Measurements from ENCODE around the gene CTSK. TPM values are rescaled to one million over a fixed set of nuclear protein-coding genes. Genes with fewer than 3 reads are reported as not detected.

CTSK gene
- total RNA-seq, 1 donor from 2014 or later = 3.5 TPM

DNA sequence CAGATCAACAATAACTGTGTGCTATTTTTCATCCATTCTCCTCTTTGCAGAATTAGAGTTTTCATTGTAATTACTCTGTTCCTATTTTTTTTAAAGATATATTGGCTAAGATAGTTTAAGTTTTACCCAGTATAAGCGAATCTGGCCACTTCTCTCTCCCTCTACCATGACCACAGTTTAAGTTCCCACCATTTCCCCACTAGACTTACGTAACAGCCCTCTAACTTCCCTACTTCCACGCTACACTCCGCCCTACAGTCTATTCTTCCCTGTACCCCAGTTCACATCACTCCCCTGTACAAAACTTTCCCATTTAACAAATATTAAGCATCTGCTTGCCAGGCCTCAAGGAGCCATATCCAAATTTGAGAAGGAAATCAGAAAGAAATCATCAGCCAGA, 16.5 kb downstream of the CTSK start:
- Mint-ChIP-seq H3K4me3 (no peak overlapping the region), H3K36me3 (ENCODE audit: low read depth) (peaks cover 7% of the 10 kb centered on the region), H3K9me3 (no peaks in the 10 kb centered on the region), H3K27ac (no peak overlapping the region), H3K4me1 (peaks cover 14% of the 10 kb centered on the region), H3K27me3 (no peaks in the 10 kb centered on the region)
- no peak for DNase-seq
- ChIA-PET POLR2A (interaction anchor here (0.6 kb wide), 1 partner anchor 26 kb away, joined by 3 read pairs; the partner anchor contains the start of gene CTSS), CTCF (no interaction called here)
- intact Hi-C loops (cut with micrococcal nuclease) = no loop called here
- no peak for TF ChIP-seq CTCF (IDR thresholded peaks at IDR 0.05)
- no peak for ATAC-seq (ENCODE audit: low read depth)

GRCh38 chr1:150789396-150789795, 18.7 kb downstream of the CTSK start:
- no peak overlapping the region for H3K4me3 Mint-ChIP-seq
- no peaks in the 10 kb centered on the region for H3K36me3 Mint-ChIP-seq (ENCODE audit: low read depth)
- peaks cover 14% of the 10 kb centered on the region for H3K4me1 Mint-ChIP-seq
- ATAC-seq (ENCODE audit: low read depth) (no peak), DNase-seq (no peak)
- CTCF ChIA-PET = no interaction called here
- H3K9me3 Mint-ChIP-seq = no peaks in the 10 kb centered on the region
- H3K27me3 Mint-ChIP-seq = no peaks in the 10 kb centered on the region
- intact Hi-C loops (cut with micrococcal nuclease) = no loop called here
- H3K27ac Mint-ChIP-seq = no peak overlapping the region
- POLR2A ChIA-PET = no interaction called here
- no peak for TF ChIP-seq CTCF (IDR thresholded peaks at IDR 0.05)

GRCh38 chr1:150788946-150789345, 19.1 kb downstream of the CTSK start:
- ChIA-PET CTCF (interaction anchor here (1.2 kb wide), 1 partner anchor 228 kb away, joined by 3 read pairs; no protein-coding TSS in a partner anchor), POLR2A (no interaction called here)
- ATAC-seq (ENCODE audit: low read depth) (no peak), DNase-seq (no peak)
- no peak for TF ChIP-seq CTCF (IDR thresholded peaks at IDR 0.05)
- Mint-ChIP-seq H3K4me1 (peaks cover 14% of the 10 kb centered on the region), H3K27ac (no peak overlapping the region), H3K9me3 (no peaks in the 10 kb centered on the region), H3K4me3 (no peak overlapping the region), H3K27me3 (no peaks in the 10 kb centered on the region), H3K36me3 (ENCODE audit: low read depth) (no peaks in the 10 kb centered on the region)
- intact Hi-C loops (cut with micrococcal nuclease) = no loop called here

DNA sequence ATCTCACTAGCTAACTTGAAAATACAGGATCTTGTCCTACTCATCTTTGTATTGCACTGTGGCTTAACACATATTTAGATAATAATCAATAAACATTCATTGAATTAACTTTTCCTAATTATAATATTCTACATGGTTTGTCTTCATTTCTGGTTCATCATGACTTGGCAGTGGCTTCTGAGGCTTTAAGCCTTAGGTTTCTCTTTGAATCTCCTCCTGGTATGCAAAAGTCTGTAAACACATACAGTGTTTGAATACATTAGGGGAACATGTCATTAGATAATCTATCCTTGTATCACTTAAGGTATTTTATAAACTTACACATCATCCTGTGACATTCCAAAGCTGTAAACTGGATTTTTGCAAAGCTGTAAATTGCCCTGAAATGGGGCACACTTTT, 20.6 kb downstream of the CTSK start:
- Mint-ChIP-seq H3K9me3 (no peaks in the 10 kb centered on the region), H3K27ac (no peak overlapping the region), H3K27me3 (no peaks in the 10 kb centered on the region), H3K4me1 (peaks cover 14% of the 10 kb centered on the region), H3K36me3 (ENCODE audit: low read depth) (no peaks in the 10 kb centered on the region), H3K4me3 (no peak overlapping the region)
- intact Hi-C loops (cut with micrococcal nuclease) = no loop called here
- no peak for ATAC-seq (ENCODE audit: low read depth)
- ChIA-PET POLR2A (interaction anchor here (1.0 to 1.3 kb wide), 2 partner anchors 14 to 21 kb away, joined by 3 to 8 read pairs; partner anchors contain the start of gene CTSS), CTCF (interaction anchor here (0.7 to 1.2 kb wide), 2 partner anchors 20 to 226 kb away, joined by 3 read pairs; partner anchors contain the start of gene CTSK)
- TF ChIP-seq CTCF (IDR thresholded peaks at IDR 0.05) = no peak
- no peak for DNase-seq

DNA sequence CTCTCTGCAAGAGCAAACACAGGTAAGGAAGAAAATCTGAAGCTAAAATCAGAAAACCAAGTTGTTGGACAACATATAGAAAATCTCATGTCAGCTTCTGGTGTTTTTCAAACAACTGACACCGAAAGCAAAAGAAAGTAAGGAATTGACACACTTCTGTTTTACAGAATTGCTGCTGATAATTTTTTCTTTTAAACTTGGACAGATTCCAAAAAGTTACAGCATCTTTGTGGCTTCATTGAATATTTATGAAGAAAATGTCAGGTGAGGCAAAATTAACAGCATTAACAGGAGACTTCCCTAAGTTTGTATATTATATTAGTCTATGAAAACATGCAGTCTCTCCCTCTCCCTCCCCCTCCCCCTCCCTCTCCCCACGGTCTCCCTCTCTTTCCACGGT, 27.6 kb downstream of the CTSK start:
- POLR2A ChIA-PET = no interaction called here
- ATAC-seq (ENCODE audit: low read depth) (no peak), DNase-seq (no peak)
- TF ChIP-seq CTCF (IDR thresholded peaks at IDR 0.05) = no peak
- CTCF ChIA-PET = no interaction called here
- Mint-ChIP-seq H3K4me3 (no peak overlapping the region), H3K27ac (no peak overlapping the region), H3K9me3 (no peaks in the 10 kb centered on the region), H3K27me3 (no peaks in the 10 kb centered on the region), H3K36me3 (ENCODE audit: low read depth) (no peaks in the 10 kb centered on the region), H3K4me1 (no peaks in the 10 kb centered on the region)
- intact Hi-C loops (cut with micrococcal nuclease) = no loop called here

Measured in activated B cell treated with CpG ODN at 0.5 μM for 24 hours (primary cell).